OCI-LY3 (cell line): ENCODE results near the gene SYT1.

Experiments
- H2AFZ ChIP-seq: fragments of 200-600, 300-600 bp; shearing (Covaris generic); 2 replicates; pipeline ENCODE4 v1.6.0; 2014; ENCODE audit warnings: antibody characterized with exemption, low read depth, low read length
- H3K27ac ChIP-seq: fragments of 200-600, 300-600 bp; sonication (generic); 2 replicates; pipeline ENCODE4 v1.5.1; 2014; ENCODE audit warnings: mild to moderate bottlenecking, low read length, moderate library complexity, mixed read lengths
- H3K27me3 ChIP-seq: fragments of 200-600, 300-600 bp; sonication (generic); 2 replicates; pipeline ENCODE4 v1.6.1; 2014; ENCODE audit warnings: low read depth, low read length, mixed read lengths
- H3K36me3 ChIP-seq: fragments of 200-600, 300-600 bp; sonication (generic); replicated peaks from 2 replicates; pipeline ENCODE3; 2014; ENCODE audit warnings: low read depth, low read length, mixed read lengths
- H3K4me1 ChIP-seq: fragments of 300-600, 200-600 bp; sonication (generic); 2 replicates; pipeline ENCODE4 v1.6.1; 2014; ENCODE audit warnings: low read length, mixed read lengths
- H3K4me2 ChIP-seq: fragments of 200-600, 300-600 bp; sonication (generic); 2 replicates; pipeline ENCODE4 v1.6.1; 2014; ENCODE audit warnings: low read length, mixed read lengths
- H3K4me3 ChIP-seq: fragments of 300-600, 200-600 bp; sonication (generic); 2 replicates; pipeline ENCODE4 v1.5.1; 2014; ENCODE audit warnings: antibody characterized with exemption, mild to moderate bottlenecking, low read length, moderate library complexity
- H3K79me2 ChIP-seq: fragments of 300-600, 200-600 bp; shearing (Covaris generic); 2 replicates; pipeline ENCODE4 v1.6.1; 2014; ENCODE audit warnings: mild to moderate bottlenecking, low read length, mixed read lengths
- H3K9ac ChIP-seq: fragments of 300-600, 200-600 bp; shearing (Covaris generic); 2 replicates; pipeline ENCODE4 v1.6.0; 2014; ENCODE audit warnings: mild to moderate bottlenecking, low read length, moderate library complexity
- H3K9me3 ChIP-seq: fragments of 200-600, 300-600 bp; shearing (Covaris generic); 2 replicates; pipeline ENCODE4 v1.6.1; 2014; ENCODE audit warnings: low read length, mixed read lengths; ENCODE audit not compliant: insufficient read depth
- H4K20me1 ChIP-seq: fragments of 200-600, 300-600 bp; sonication (generic); 2 replicates; pipeline ENCODE4 v1.6.1; 2016; ENCODE audit warnings: low read length, mixed read lengths; ENCODE audit not compliant: insufficient read depth
- EZH2phosphoT487 ChIP-seq: fragments of 200-600 bp; shearing (Covaris generic); IDR thresholded peaks from 2 replicates; pipeline ENCODE4 v1.6.1; 2018; ENCODE audit warnings: antibody characterized with exemption, mixed run types, low read depth
- TF ChIP-seq, protein P1 (sequence below): fragments of 200-600, 300-600 bp; sonication (generic); IDR thresholded peaks from 2 replicates; pipeline ENCODE4 v1.5.1; 2014; ENCODE audit warnings: antibody characterized with exemption, low read length, low read depth

SYT1 gene

DNA sequence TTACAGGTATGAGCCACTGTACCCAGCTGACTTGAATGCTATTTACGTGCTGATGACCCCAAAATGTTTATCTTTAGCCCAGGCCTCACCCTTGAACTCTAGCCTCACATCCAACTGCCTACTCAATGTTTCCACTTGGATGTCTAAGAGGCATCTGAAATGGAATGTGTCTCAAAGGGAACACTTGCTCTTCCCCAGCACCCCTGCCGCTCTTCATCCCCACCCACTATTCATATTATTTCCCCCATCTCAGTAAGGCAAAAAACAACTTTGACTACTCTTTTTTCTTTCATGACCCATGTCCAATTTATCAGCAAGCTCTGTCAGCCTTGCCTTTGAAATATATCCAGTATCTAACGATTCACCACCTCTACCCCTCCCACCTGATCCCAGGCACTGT is 621.6 kb downstream of the SYT1 start:
- no peak overlapping the region for H2AFZ ChIP-seq
- no peak overlapping the region for H3K27ac ChIP-seq
- no peaks in the 10 kb centered on the region for H3K9me3 ChIP-seq
- H3K4me1 ChIP-seq = no peaks in the 10 kb centered on the region
- no peak overlapping the region for H3K4me2 ChIP-seq
- TF ChIP-seq, protein P1, sequence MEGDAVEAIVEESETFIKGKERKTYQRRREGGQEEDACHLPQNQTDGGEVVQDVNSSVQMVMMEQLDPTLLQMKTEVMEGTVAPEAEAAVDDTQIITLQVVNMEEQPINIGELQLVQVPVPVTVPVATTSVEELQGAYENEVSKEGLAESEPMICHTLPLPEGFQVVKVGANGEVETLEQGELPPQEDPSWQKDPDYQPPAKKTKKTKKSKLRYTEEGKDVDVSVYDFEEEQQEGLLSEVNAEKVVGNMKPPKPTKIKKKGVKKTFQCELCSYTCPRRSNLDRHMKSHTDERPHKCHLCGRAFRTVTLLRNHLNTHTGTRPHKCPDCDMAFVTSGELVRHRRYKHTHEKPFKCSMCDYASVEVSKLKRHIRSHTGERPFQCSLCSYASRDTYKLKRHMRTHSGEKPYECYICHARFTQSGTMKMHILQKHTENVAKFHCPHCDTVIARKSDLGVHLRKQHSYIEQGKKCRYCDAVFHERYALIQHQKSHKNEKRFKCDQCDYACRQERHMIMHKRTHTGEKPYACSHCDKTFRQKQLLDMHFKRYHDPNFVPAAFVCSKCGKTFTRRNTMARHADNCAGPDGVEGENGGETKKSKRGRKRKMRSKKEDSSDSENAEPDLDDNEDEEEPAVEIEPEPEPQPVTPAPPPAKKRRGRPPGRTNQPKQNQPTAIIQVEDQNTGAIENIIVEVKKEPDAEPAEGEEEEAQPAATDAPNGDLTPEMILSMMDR = no peak
- no peak for TF ChIP-seq EZH2phosphoT487
- H3K36me3 ChIP-seq = no peaks in the 10 kb centered on the region
- H4K20me1 ChIP-seq = no peaks in the 10 kb centered on the region
- no peaks in the 10 kb centered on the region for H3K79me2 ChIP-seq
- H3K9ac ChIP-seq = no peak overlapping the region
- H3K4me3 ChIP-seq = no peak overlapping the region
- no peaks in the 10 kb centered on the region for H3K27me3 ChIP-seq

DNA sequence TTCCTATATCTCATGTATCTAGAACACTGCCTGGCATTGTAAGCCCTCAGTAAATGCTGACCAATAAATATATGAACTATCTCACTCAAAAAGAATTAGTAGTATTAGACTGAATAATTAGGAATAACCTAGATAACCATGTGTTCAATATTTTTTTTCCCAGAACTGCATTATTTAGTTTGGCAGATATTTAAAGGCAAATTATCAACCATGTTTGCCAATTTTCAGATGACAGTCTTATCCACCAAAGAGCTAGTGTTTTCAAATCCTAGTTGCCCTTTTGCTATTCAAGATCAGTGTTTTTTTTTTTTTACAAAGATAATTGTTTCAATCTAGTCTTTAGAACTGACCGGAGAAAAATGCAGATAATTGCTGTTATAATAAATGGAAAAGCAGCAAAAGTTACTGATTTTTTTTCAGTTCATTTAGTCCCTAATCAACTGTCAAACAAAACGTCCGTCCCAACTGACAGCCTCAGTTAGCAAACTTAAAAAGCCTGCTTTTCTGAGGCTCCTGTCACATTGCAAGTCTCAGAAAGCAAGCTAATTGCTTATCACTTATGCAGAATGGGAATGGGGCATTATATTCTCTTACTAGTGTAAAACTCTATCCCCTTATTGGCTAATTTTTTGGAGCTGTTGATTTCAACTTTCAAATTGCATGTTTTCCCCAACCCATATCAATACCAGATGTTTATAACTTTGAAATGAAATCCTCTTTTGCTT is 623.0 kb downstream of the SYT1 start:
- H3K9me3 ChIP-seq = no peaks in the 10 kb centered on the region
- no peaks in the 10 kb centered on the region for H3K27me3 ChIP-seq
- H3K79me2 ChIP-seq = no peaks in the 10 kb centered on the region
- no peaks in the 10 kb centered on the region for H3K4me1 ChIP-seq
- no peaks in the 10 kb centered on the region for H4K20me1 ChIP-seq
- H3K4me3 ChIP-seq = no peak overlapping the region
- no peak overlapping the region for H3K4me2 ChIP-seq
- no peak overlapping the region for H3K27ac ChIP-seq
- no peak overlapping the region for H3K9ac ChIP-seq
- no peak overlapping the region for H2AFZ ChIP-seq
- H3K36me3 ChIP-seq = no peaks in the 10 kb centered on the region
- TF ChIP-seq, protein P1 = no peak
- TF ChIP-seq EZH2phosphoT487 = no peak
